Testis (tissue), 3 donors: ENCODE results near the gene G6PC1. TPM values are rescaled to one million over a fixed set of nuclear protein-coding genes. Genes with fewer than 3 reads are reported as not detected.

ENCODE experiments used
- DNase-seq: peaks from one replicate; pipeline ENCODE4 v3.0.0-alpha.2; 2019
- H3K27ac ChIP-seq, 2 donors: fragments of 200-600 bp; sonication (generic); one replicate each; pipeline ENCODE4 v1.5.1; 2019
- H3K27me3 ChIP-seq: fragments of 200-600 bp; sonication (generic); one replicate; pipeline ENCODE4 v1.5.1; 2019
- H3K36me3 ChIP-seq: fragments of 200-600 bp; sonication (generic); one replicate; pipeline ENCODE4 v1.5.1; 2017; ENCODE audit warnings: low read depth; ENCODE audit errors: missing control alignments
- H3K4me1 ChIP-seq: fragments of 200-600 bp; sonication (generic); one replicate; pipeline ENCODE4 v1.5.1; 2019
- H3K4me3 ChIP-seq, 2 donors: fragments of 200-600 bp; sonication (generic); one replicate each; pipeline ENCODE4 v1.5.1; 2017 to 2019
- H3K9me3 ChIP-seq: fragments of 200-600 bp; sonication (generic); one replicate; pipeline ENCODE4 v1.5.1; 2017
- CTCF ChIP-seq, 3 experiments: fragments of 450-650 bp in 2 of 3; fragments of 200-600 bp in 1 of 3; sonication (generic) in 1 of 3; IDR thresholded peaks; one replicate each; pipeline ENCODE4 v1.5.1; 2016 to 2019; ENCODE audit warnings: antibody characterized with exemption in 3 of 3, mild to moderate bottlenecking in 2 of 3, moderate library complexity in 1 of 3
- POLR2A ChIP-seq: fragments of 450-650 bp; IDR thresholded peaks from one replicate; pipeline ENCODE4 v1.6.1; 2017; ENCODE audit warnings: antibody characterized with exemption, mild to moderate bottlenecking, moderate library complexity
- WGBS, 2 donors: methylation state at CpG; one replicate each; pipeline ENCODE4 v1.1.5; 2018; 5-methylcytosine and 5-hydroxymethylcytosine counted together
- intact Hi-C: fragments of 100-400 bp; cut with DNase I; formaldehyde crosslinking; loops from one replicate; pipeline ENCODE4 v1.15.1; 2023; ENCODE audit warnings: low total_unique reads
- polyA plus RNA-seq: library from polyadenylated mRNA; stranded (reverse); fragments of 350-450 nt; fragmentation: Illumina TruSeq; extraction: RNeasy Lipid Tissue Mini Kit (QIAGEN cat#74804); gene quantifications from one replicate; pipeline ENCODE4 v1.2.3, GENCODE V29; 2014; ENCODE audit warnings: low read depth, low replicate concordance; ENCODE audit not compliant: insufficient read depth
- total RNA-seq, 2 donors: library from RNA; depleted of rRNA; stranded (reverse); fragments of >200 nt; gene quantifications; one replicate each; pipeline ENCODE4 v1.2.3, GENCODE V29; 2016

The G6PC1 gene
- total and polyA plus RNA-seq, 3 donors from 2014 or later: 0.06 to 0.26 TPM; not detected in 1

- no peak overlapping the region for H3K4me3 ChIP-seq
- 93 to 94% methylated on average over 10 of the region's 10 CpGs for WGBS, 2 donors
- no peak for DNase-seq
- H3K4me1 ChIP-seq: no peaks in the 10 kb centered on the region
- intact Hi-C loops: no loop called here
- H3K27ac ChIP-seq: no peak overlapping the region
- no peaks in the 10 kb centered on the region for H3K9me3 ChIP-seq
- no peaks in the 10 kb centered on the region for H3K27me3 ChIP-seq
- TF ChIP-seq POLR2A: no peak
- TF ChIP-seq CTCF (IDR thresholded peaks at IDR 0.05): no peak
- H3K36me3 ChIP-seq: no peaks in the 10 kb centered on the region
These were observed 23.6 kb upstream of the G6PC1 start for GRCh38 chr17:42877037-42877436.

- TF ChIP-seq POLR2A (no peak), CTCF (IDR thresholded peaks at IDR 0.05) (no peak)
- Histone ChIP-seq H3K36me3 (no peaks in the 10 kb centered on the region), H3K27ac (no peak overlapping the region), H3K4me1 (no peaks in the 10 kb centered on the region), H3K27me3 (no peaks in the 10 kb centered on the region), H3K9me3 (no peaks in the 10 kb centered on the region), H3K4me3 (no peak overlapping the region)
- no peak for DNase-seq
- WGBS, 2 donors: 63 to 67% methylated on average over 13 of the region's 13 CpGs
- intact Hi-C loops: no loop called here
These were observed 22.3 kb upstream of the G6PC1 start for GRCh38 chr17:42878123-42878880.

GRCh38 chr17:42878924-42879595 is 21.5 kb upstream of the G6PC1 start:
- H3K36me3 ChIP-seq: no peaks in the 10 kb centered on the region
- H3K4me3 ChIP-seq: no peak overlapping the region
- no peaks in the 10 kb centered on the region for H3K27me3 ChIP-seq
- no peaks in the 10 kb centered on the region for H3K4me1 ChIP-seq
- intact Hi-C loops: no loop called here
- no peak for TF ChIP-seq CTCF (IDR thresholded peaks at IDR 0.05)
- no peak for TF ChIP-seq POLR2A
- no peak for DNase-seq
- WGBS, 2 donors: 86 to 91% methylated on average over 6 to 8 of the region's 8 CpGs
- no peaks in the 10 kb centered on the region for H3K9me3 ChIP-seq
- no peak overlapping the region for H3K27ac ChIP-seq

- H3K36me3 ChIP-seq: no peaks in the 10 kb centered on the region
- H3K9me3 ChIP-seq: no peaks in the 10 kb centered on the region
- H3K4me1 ChIP-seq: no peaks in the 10 kb centered on the region
- WGBS, 2 donors: 68 to 75% methylated on average over 6 of the region's 6 CpGs
- intact Hi-C loops: no loop called here
- TF ChIP-seq CTCF (IDR thresholded peaks at IDR 0.05) (no peak), POLR2A (no peak)
- H3K27ac ChIP-seq: no peak overlapping the region
- DNase-seq: no peak
- no peak overlapping the region for H3K4me3 ChIP-seq
- H3K27me3 ChIP-seq: no peaks in the 10 kb centered on the region
These were observed 21.0 kb upstream of the G6PC1 start for GRCh38 chr17:42879596-42879985.
